ENCODE data around the gene TAC3.
"Not testable (repeated sequence)": the region's sequence is repeated elsewhere in the genome, so short reads cannot be mapped to it uniquely, and the experiment has no call there.

TAC3 gene

DNA sequence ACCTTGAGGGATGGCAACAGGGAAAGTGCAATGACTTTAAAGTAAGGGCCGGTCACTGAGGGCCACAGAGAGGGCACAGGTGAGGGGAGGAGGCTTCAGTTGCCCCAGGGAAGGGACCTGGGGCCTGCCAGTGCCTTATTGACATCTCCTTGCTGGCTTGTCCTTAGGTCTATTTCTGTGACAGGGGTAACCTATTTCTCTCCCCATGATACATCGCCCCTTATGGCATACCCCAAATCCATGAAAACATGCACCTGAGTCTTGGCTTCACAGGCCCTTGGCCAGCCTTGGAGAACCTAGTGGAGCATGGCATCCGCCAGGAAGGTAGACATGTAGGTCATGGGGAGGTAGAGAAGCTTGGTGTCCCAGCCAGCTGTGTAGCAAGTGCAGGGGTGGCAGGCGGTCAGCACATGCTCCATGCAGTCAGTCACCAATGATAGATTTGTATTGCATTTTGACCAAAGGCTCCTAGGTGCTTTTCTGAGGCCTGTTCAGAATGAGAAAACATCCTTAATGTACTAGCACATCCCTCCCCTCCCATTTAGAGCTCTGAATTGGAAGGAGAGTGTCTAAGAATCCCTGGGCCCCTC is 35.3 kb downstream of the TAC3 start:
- no peak for DNase-seq

DNA sequence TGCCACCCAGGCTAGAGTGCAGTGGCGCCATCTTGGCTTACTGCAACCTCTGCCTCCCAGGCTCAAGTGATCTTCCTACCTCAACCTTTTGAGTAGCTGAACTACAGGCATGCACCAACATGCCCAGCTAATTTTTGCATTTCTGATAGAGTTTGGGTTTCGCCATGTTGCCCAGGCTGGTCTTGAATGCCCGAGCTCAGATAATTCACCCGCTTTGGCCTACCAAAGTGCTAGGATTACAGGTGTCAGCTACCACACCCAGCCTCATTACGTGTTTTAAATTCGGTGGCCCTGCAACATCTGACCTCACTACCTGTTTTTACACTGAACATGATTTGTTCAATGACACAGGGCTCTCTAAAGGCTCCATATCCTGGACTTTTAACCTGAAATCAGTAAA is 36.1 kb downstream of the TAC3 start:
- no peak for DNase-seq

DNA sequence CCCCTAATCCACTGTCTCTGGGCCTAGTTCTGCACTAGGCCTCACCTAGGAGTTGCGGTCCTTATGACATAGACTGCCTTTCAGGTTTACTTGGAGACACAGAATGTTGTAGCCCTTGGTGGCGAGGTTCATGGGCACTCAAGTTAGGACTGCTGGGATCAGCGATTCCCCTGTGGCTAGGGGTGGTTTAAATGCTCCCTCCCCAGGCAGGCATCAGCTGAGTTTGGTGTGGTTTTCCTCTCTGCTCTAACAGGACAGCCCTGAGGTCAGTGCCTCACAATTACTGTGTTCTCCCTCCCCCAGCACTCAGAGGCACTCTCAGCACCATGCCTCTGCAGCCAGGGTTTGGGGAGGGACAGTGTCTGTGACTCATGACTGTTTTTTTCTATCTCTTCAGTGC is 36.7 kb downstream of the TAC3 start:
- no peak for DNase-seq

DNA sequence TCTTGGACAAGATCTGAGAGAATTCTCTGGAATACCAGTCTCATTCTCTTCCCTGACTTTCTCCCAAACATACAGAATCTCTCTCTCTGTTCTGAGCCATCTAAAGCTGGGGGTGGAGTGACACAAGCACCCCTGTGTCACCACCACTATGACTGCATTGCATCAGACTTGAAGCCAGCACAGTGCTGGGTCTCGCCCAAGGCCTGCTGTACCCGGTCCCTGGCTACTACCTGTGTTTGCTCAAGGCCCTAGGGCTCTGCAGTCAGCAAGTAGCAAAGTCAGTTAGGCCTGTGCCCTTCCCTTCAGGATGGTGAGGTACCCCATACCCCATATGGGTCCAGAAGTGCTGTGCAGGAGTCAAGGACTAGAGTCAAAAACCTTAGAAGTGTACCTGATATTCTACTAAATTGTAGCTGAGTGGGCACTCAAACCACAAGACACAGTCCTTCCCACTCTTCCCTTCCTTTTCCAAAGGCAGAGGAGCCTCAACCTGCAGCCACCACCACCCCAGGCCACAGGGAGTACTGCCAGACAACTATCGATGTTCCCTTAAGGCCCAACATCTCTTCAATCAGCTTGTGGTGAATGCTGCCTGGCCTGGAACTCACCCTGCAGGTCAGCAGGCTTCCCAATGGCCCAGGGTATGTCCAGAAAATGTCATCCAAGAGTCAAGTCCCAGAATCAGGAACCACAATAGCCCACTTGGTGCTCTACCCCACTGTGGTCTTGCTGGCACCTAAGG is 37.8 kb downstream of the TAC3 start:
- DNase-seq, result no peak

DNA sequence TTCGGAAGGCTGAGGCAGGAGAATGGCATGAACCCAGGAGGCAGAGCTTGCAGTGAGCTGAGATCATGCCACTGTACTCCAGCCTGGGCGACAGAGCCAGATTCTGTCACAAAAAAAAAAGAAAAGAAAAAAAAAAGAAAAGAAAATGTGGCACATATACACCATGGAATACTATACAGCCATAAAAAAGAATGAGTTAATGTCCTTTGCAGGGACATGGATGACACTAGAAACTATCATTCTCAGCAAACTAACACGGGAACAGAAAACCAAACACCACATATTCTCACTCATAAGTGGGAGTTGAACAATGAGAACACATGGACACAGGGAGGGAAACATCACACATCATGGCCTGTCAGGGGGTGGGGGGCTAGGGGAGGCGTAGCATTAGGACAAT is 39.0 kb downstream of the TAC3 start:
- not testable (repeated sequence) for DNase-seq

DNA sequence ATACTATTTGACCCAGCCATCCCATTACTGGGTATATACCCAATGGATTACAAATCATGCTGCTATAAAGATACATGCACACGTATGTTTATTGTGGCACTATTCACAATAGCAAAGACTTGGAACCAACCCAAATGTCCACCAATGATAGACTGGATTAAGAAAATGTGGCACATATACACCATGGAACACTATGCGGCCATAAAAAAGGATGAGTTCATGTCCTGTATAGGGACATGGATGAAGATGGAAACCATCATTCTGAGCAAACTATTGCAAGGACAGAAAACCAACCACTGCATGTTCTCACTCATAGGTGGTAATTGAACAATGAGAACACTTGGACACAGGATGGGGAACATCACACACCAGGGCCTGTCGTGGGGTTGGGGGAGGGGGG is 42.1 kb downstream of the TAC3 start:
- not testable (repeated sequence) for DNase-seq

- not testable (repeated sequence) for DNase-seq
Measured at GRCh38 chr12:56968910-56969309, 47.4 kb downstream of the TAC3 start.

GRCh38 chr12:56965997-56966642 is 50.2 kb downstream of the TAC3 start:
- DNase-seq, result not testable (repeated sequence)

DNA sequence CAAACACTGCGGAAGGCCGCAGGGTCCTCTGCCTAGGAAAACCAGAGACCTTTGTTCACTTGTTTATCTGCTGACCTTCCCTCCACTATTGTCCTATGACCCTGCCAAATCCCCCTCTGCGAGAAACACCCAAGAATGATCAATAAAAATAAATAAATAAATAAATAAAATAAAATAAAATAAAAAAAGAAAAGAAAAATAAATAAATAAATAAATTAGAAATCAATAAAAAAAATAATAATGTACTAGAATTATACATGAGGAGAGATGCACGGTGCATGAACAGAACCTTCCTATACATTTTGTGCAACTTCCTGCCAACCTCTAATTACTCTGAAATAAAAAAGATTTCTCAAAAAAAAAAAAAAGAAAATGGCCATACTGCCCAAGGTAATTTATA is 51.2 kb downstream of the TAC3 start:
- not testable (repeated sequence) for DNase-seq

- not testable (repeated sequence) for DNase-seq
Measured at GRCh38 chr12:56963557-56963956, 52.8 kb downstream of the TAC3 start.

DNA sequence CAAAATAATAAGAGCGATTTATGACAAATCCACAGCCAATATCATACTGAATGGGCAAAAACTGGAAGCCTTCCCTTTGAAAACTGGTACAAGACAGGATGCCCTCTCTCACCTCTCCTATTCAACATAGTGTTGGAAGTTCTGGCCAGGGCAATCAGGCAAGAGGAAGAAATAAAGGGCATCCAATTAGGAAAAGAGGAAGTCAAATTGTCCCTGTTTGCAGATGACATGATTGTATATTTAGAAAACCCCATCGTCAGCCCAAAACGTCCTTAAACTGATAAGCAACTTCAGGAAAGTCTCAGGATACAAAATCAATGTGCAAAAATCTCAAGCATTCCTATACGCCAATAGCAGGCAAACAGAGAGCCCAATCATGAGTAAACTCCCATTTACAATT is 54.1 kb downstream of the TAC3 start:
- not testable (repeated sequence) for DNase-seq
